HG03558 (cell line): ENCODE measurements around the gene TBC1D5.

Source experiments
- ATAC-seq: cut with Tn5 transposase; IDR thresholded peaks from one replicate; pipeline ENCODE4 v1.9.1; 2021; ENCODE audit warnings: moderate number of reproducible peaks; ENCODE audit not compliant: unreplicated experiment; ENCODE audit errors: extremely low read depth

Gene TBC1D5

DNA sequence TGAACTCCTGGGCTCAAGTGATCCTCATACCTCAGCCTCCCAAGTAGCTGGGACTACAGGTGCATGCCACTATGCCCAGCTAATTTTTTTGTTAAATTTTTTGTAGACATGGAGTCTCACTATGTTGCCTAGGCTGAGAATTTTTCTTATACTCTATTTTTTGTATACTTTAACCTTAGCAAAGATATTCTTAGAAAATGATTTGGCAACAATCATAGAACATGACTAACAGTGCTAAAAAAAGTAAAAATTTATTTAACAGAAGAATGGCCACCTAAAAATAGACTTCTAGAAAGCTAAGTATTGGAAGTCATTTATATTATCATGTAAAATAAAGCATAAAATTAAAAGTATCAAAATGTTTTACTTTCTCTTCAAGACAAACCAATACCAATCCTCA lies 535.4 kb downstream of the TBC1D5 start:
- ATAC-seq, result no peak

DNA sequence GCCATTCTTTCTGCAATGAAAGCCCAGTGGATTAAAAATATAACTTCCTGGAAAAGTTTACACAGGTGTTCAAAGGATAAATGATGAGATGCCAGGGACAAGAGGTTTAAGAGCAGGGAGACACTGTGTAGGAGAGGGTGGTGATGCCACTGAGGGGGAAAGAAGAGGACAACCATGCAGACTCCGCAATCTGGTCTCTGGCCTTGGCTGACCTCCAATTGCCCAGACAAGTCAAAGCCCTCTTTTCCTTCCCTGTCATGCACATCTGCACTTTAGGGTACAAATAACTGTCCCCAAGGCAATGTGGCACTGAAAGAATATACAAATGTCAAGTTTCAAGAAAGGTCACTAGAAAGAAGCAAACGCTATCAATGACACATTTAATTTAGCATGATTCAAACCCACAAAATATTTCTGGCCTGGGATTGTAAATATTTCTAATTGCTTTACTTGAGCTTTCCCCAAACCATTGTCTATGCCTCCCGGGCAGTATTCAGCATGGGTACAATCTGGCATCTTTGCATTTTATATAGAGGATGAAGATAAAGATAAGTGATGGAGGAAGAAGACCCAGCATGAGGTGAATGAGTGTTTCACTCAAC lies 538.3 kb downstream of the TBC1D5 start:
- ATAC-seq, result no peak

DNA sequence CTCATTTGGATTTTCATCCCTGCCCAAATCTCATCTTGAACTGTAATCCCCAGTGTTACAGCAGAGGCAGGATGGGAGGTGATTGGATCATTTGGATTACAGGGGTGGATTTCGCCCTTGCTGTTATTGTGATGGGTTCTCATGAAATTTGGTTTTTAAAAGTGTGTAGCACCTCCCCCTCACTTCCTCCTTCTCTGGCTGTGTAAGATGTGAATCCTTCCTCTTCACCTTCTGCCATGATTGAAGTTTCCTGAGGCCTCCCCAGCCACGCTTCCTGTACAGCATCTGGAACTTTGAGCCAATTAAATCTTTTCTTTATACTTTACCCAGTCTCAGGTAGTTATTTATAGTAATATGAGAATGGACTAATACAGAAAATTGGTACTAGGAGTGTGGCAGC lies 540.9 kb downstream of the TBC1D5 start:
- ATAC-seq, result no peak

DNA sequence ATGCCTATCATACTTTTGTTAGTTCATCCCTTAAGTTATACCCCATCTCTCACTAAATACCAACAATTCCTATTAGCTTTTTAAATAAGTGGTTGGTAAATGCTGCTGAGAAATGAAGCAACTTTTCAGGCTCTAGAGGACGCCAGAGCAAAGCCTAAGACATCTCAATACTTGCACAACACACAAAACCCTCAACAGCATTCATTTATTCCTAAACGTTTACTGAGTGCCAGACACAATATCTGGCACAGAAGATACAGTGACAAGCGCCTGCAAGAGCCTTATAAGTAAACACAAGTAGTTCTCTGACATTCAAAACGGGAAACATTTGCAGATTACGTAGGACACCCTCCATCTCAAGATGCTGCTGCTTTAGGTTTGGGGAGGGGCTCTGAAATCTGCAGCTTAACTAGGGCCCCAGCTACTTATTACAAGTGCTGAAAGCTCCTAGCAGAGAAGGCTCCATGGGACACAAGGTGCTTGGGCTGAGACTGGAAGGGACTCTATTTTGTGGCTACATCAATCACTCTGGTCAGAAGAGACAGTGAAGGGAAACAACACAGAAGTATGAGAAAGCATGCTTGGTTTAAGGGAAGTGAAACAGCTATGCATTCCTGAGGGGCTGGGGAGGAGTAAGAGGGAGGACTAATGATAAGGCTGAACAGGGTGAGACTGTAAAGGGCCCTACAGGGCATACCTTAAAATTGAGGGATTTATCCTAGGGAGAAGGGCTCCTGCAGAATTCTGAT lies 546.4 kb downstream of the TBC1D5 start:
- peak; percentile 60 for ATAC-seq

DNA sequence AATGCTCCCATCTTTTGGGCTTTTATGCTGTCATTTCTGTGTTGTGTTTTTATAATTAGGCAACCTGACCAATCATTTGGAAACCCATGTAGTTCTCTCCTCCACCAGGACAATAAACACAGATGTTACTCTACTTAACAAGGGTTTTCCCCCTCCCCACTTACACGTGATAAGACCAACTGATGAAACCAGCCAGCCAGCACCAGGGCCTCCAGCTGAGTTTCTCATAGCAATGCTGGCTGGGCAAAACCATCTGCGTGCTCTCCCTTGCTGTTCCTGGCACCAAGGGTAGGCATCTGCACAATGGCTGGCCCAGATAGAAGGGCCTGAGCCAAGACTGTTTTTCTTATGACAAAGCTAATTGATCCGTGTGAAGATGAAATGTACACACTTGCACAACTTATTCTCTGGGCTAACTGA lies 547.2 kb downstream of the TBC1D5 start:
- peak; percentile 88 for ATAC-seq

DNA sequence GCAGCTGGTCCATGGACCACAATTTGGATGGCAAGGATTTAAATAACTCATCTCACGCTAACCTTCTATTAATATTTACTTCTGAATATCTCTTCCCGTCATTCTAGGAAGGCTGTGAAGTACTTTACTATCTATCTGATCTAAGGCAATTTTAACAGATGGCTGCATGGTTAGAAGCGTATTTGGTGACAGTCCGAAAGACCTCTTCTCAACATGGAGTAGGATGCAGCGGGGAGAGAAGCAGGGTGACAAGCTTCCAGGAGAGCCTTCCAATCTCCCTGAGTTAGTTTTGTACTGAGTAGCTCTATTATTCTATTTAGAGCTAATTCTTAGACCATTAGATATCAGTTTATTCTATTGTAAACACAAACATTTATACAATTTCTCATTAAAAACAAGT lies 548.3 kb downstream of the TBC1D5 start:
- no peak for ATAC-seq

DNA sequence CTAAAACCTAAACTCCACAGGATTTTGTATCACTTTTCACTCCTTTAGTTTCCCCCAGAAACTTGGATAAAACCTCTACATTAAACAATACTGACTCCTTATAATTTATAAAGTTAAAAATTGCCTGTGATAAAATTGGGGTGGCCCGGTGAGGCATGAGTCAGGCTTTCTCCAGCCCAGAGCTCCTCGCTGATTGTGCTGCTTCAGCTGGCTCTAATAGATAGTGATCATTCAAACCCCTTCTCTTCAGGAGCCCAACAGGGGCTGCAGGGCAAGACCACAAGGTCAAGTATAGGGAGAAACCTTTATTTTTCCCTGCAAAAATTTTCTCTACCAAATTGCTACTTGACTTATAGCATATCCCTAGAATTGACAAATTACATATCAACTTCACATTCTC lies 549.4 kb downstream of the TBC1D5 start:
- no peak for ATAC-seq

DNA sequence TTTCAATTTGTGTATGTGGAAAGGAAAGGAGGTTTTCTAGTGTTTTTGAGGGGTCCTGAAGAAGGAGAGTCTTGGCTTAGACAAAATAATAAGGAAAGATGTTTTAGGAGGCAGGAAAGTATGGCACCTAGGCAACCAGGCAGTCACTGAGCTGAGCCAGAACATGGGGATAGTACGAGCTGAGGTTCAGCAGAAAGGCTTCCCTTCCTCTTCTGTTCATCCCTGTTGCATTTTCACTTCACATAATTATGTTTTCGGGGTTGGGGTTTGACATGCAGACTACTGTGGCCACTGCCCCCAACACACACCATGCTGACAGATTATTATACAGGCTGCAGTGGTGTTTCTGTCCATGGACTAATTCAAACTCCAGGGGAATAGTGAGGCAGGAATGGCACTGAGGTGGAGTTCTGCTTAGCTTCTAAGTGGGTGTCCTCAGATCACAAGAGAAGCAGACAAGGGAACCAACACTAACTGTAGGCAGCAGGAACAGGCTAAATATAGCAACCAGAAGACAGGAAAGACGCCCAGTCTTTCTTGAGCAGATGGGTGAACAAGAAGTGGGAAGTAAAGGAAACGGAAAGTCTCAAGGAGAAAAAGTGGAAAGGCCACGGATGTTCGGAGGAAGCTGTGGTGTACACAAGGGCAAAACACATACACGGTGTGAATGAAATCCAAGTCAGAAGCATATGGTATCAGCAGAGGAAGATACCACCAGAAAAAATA lies 551.9 kb downstream of the TBC1D5 start:
- no peak for ATAC-seq

DNA sequence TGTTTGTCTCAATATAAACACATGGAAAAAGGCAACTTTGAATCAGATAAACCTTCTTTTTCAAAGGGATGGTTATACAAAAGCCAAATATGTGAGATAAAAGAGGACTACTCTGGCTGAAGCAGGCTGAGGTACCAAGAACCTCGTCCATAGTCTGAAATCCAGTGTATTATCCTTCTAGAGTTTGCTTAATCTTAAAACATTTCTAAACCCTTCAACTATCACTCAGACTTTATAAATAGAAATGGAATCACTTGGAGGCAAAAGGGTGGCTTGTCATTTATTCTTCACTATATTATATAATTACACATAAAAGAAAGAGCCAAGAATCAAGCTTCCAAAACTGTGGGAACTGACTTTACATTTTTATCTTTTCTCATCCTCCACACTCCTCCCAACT lies 554.1 kb downstream of the TBC1D5 start:
- no peak for ATAC-seq

DNA sequence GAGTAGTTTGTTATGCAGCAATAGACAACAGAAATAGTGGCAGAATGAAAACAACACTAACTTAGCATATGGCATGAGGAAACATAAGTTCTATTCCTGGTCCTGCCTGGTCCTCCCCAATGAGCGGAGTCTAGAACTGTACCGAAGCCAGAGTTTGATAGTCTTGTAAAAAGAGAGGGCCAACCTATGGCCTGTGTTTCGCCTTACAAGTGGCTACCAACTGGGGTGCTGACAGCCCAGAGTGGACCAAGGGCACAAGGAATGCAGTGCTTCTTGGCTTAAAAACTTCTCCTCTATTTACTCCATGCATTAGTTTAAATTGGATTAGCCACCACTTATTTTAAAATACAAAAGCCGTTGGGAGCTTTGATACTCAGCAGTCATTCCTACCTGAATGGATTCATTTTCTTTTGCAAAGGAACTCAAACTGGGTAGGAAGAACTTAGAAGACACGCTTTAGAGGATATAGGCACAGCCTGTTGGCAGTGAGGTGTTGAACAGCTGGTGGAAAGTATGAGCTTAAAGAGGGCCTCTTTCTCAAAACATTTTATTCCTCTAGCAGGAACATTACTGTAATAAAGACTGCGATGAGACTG lies 554.7 kb downstream of the TBC1D5 start:
- ATAC-seq, result no peak

DNA sequence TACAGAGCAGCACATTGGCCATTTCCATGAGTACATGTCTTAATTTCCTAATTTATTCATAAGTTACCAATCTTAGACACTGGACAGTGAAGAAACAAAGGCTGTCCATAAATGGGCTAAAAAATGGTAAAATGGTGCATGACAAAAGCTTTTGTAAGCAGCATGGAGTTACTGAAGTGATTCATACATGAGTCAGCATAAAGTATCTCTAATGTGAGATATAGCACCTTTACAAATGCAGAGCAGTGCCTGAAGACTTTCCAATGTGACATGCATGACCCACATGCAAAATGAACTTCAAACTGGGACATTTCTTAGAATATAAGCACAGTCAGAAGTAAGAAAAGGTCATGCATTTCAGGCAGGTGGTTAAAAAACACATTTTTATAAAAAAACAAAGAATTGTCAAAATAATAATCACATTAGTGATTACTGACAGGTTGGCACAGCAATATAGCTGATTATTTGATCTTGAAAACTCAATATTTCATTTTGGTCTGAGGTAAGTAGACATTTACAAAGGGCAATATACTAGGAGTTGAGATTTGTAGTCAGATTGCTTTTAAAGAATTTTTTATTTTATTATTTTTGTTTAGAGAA lies 558.4 kb downstream of the TBC1D5 start:
- ATAC-seq, result no peak

DNA sequence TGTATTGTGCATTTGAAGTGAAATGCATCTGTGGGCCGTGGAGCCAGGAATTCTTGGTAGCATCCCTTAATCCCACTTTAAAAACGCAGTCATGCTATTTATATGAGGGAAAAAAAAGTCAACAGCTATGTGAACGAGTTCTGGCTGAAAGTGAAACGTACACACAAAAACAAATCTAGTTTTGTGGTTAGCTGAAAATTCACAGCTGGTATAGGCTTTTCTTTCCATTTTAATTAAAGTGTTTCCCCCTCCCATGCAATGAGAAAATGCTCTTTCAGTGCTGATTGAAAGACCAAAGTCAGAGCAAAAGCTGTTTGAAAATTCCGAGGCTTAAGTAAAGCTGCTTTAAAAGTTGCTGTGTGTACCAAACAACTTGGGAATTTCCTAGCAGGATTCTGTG lies 560.3 kb downstream of the TBC1D5 start:
- ATAC-seq, result peak; percentile 51

DNA sequence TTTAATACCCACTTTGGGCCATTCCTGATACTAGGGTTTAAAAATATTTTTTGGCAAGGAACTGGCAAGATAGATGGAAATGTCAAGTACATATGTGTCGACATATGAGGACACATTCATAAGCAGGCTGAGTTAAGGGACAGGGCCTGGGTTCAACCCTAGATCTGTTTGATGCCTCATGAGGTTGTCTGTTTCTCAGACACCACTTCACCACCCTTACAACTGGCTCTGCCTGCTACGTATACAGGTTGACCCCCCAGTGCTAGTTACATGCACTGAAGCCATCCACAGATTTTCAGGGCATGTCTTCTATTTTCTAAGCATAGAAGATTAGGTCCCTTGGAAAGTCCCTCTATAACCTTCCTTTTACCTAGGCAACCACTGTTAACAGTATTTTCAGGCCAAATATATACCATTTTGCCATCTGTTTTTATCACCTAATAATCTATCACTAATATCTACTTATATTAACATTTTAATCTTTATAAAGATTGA lies 561.0 kb downstream of the TBC1D5 start:
- ATAC-seq, result no peak

DNA sequence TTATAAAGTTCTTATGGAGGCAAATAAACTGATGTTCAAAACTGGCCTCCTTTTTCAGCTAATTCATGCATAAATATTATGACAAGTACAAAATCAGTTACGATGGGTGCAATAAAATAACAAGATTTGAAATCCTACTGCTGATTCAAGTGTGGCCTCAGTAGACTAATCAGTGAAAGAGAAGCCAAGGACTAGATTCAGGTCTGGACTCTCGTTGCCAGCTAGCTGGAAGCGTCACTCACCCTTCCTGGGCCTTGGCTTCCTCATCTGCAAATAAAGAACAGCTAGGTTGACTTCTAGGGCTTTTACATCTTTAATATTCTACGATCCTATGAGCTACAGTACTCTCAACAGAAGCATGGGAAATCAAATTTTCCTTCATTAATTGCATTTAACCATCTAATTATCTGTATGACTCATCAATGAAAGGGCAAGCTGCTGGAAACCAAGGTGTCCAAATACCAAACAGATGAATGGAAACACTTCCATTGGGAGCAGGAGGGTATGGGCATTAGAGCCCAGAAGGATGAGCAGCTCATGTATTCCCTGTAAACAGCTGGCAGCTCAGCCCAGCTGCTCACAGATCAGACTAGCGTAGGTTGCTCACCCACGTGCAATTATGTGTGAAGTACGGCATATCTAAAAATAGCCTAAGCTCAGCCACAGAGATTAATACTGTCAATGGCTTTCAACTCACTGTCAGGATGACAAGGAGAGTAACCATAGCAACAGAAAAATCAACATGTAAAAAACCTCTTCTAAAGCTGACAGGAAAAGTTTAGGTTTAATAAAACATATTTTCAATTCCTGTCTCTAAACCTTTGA lies 562.8 kb downstream of the TBC1D5 start:
- ATAC-seq, result peak; percentile 40

DNA sequence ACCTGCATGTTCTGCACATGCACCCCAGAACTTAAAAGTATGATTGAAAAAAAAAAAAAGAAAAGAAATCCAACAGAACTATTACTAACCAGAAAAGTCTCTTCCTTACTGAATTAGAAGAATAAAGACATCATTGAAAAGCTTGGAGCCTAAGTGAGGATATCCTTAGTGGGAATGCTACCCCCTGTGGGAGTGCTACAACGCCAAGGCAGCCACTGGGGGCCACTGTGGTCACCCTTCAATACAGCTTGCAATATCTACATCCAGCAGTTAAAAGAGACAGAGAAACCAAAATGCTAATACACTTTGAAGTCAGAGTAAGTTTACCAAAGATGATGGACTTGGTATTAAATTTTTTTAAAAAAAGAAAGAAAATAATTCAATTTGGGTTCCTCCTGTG lies 565.7 kb downstream of the TBC1D5 start:
- no peak for ATAC-seq

DNA sequence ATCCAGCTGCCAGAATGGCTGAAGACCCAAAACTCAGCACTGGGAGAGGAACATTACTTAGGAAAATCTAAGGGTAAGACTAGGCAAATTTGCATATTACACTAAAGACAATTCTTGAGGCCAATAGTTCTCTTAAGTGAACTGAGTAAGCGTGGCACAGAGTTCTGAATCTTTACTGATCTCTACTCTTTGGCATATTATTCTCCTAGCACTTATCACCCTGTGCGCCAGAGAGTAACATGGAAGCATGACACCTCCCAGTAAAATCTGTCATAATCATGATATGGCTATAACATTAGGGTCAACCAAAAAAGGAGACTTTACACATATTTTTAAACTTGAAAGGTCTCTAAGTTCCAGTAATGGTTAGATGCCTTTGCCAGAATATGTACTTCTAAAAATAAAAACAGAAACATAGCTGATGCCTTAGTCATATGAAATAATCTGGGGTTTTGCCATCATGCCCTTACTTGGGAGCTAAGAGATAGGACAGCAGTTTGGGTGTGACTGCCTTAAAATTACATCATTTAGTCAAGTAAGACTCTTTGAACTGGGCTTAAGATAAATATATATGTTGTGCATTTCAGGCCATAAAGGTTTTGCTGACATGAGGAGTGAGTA lies 567.1 kb downstream of the TBC1D5 start:
- ATAC-seq, result no peak

DNA sequence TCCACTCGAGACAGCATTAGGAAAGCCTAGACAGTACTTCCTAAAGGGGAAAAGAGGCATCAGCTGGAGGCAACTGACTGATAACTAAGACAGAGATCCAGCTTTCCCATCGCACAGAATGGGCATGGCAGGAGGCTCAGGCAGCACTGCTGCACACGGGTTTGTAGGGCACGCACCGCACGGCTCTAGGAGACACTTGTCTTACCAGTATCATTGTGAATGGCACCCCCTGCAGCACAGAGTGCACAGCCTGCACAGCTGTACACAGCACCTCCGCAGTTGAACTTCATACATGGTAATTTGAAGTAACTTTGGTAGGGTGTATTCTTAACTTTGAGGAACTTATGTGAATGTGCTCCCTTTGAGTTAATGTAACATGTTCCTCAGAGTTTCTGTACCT lies 576.1 kb downstream of the TBC1D5 start:
- ATAC-seq, result no peak

DNA sequence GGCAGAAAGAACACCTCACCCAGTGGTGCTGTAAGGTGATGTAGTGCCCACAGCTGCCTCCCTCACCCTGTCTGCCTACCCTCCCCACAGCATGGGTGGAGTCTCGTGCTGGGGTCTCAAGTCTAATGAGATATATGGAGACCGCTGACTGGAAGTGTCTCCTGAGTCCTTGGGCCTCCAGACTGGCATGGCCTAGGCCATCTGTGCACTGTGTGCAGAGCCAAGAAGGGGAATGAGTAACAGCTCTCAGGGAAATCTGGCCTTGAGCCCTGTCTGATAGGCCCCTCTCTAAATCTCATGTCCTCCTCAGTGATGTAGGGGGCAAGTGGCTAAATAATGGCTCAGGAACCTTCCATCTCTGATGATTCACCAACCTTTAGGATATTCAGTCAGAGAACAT lies 580.3 kb downstream of the TBC1D5 start:
- no peak for ATAC-seq

DNA sequence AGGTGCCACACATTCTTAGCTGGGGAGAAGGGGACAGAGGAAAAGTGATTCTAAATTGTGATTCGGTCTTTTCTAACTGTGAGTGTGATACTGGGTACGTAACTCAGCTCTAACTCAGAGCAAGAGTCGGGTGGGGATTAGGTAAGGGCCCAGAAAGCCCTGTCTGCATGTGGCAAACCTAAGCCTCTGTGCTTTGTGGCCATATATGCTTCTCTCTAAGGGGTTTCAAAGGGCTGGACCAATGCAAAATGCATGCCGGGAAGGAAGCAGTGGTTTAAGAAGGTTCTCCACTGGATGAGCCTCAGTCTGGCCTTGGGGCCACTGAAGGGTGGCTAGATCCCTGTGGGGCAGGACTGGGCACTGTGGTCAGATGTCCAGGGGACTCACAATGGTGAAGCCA lies 581.8 kb downstream of the TBC1D5 start:
- no peak for ATAC-seq
